ENCODE measurements around the gene ZNF689. TPM values are rescaled to one million over a fixed set of nuclear protein-coding genes. Genes with fewer than 3 reads are reported as not detected.

ZNF689 gene
- total and polyA plus RNA-seq, 2 of the 4 experiments (the other 2 are of a cell fraction): 2.7 to 2.9 TPM

- TF ChIP-seq, protein P1, sequence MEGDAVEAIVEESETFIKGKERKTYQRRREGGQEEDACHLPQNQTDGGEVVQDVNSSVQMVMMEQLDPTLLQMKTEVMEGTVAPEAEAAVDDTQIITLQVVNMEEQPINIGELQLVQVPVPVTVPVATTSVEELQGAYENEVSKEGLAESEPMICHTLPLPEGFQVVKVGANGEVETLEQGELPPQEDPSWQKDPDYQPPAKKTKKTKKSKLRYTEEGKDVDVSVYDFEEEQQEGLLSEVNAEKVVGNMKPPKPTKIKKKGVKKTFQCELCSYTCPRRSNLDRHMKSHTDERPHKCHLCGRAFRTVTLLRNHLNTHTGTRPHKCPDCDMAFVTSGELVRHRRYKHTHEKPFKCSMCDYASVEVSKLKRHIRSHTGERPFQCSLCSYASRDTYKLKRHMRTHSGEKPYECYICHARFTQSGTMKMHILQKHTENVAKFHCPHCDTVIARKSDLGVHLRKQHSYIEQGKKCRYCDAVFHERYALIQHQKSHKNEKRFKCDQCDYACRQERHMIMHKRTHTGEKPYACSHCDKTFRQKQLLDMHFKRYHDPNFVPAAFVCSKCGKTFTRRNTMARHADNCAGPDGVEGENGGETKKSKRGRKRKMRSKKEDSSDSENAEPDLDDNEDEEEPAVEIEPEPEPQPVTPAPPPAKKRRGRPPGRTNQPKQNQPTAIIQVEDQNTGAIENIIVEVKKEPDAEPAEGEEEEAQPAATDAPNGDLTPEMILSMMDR (conservative IDR thresholded peaks at IDR 0.05; ENCODE audit: low read depth, low read length): no peak
- TF ChIP-seq FOS (IDR thresholded peaks at IDR 0.05; ENCODE audit: low read depth, low read length) (no peak), MAZ (IDR thresholded peaks at IDR 0.05; ENCODE audit: borderline replicate concordance, low read depth, low read length) (no peak), MAFK (IDR thresholded peaks at IDR 0.05; ENCODE audit: low read depth, low read length) (no peak), BHLHE40 (IDR thresholded peaks at IDR 0.05; ENCODE audit: low read depth, low read length) (no peak), RAD21 (IDR thresholded peaks at IDR 0.05; ENCODE audit: low read length) (no peak), SMC3 (IDR thresholded peaks at IDR 0.05; ENCODE audit: low read depth, low read length) (no peak), MXI1 (IDR thresholded peaks at IDR 0.05; ENCODE audit: borderline replicate concordance, low read depth, low read length) (no peak), CHD1 (IDR thresholded peaks at IDR 0.05; ENCODE audit: low read depth, low read length) (no peak), RCOR1 (IDR thresholded peaks at IDR 0.05; ENCODE audit: insufficient replicate concordance, low read length) (no peak), RFX5 (IDR thresholded peaks at IDR 0.05; ENCODE audit: low read depth, low read length) (no peak), CEBPB (IDR thresholded peaks at IDR 0.05; ENCODE audit: low read depth, low read length) (no peak), NFE2L2 (IDR thresholded peaks at IDR 0.05; ENCODE audit: low read depth, low read length) (no peak), POLR2A (IDR thresholded peaks at IDR 0.05; ENCODE audit: low read depth, low read length) (no peak)
- TF ChIP-seq, protein P2, sequence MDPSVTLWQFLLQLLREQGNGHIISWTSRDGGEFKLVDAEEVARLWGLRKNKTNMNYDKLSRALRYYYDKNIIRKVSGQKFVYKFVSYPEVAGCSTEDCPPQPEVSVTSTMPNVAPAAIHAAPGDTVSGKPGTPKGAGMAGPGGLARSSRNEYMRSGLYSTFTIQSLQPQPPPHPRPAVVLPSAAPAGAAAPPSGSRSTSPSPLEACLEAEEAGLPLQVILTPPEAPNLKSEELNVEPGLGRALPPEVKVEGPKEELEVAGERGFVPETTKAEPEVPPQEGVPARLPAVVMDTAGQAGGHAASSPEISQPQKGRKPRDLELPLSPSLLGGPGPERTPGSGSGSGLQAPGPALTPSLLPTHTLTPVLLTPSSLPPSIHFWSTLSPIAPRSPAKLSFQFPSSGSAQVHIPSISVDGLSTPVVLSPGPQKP (IDR thresholded peaks at IDR 0.05; ENCODE audit: borderline replicate concordance, low read depth, low read length): no peak
- TF ChIP-seq, protein P3, sequence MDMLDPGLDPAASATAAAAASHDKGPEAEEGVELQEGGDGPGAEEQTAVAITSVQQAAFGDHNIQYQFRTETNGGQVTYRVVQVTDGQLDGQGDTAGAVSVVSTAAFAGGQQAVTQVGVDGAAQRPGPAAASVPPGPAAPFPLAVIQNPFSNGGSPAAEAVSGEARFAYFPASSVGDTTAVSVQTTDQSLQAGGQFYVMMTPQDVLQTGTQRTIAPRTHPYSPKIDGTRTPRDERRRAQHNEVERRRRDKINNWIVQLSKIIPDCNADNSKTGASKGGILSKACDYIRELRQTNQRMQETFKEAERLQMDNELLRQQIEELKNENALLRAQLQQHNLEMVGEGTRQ (IDR thresholded peaks at IDR 0.05; ENCODE audit: low read depth, low read length): no peak
- Histone ChIP-seq H3K27ac (ENCODE audit: insufficient read depth, low read length) (no peak overlapping the region), H4K20me1 (ENCODE audit: insufficient read depth, low read length) (no peaks in the 10 kb centered on the region), H2BK120ac (ENCODE audit: low read depth, low read length) (no peak overlapping the region), H3K9ac (ENCODE audit: low read depth, low read length) (no peak overlapping the region), H3K9me3 (ENCODE audit: control insufficient read depth, insufficient read depth, low read length) (no peaks in the 10 kb centered on the region; the same call in 1 of the 2 replicates), H3K4me2 (ENCODE audit: low read depth, low read length) (no peak overlapping the region), H4K91ac (ENCODE audit: insufficient read depth, low read depth, low read length) (no peak overlapping the region), H4K5ac (ENCODE audit: low read depth, low read length) (no peak overlapping the region), H3K79me1 (ENCODE audit: low read depth in 1 of 2, low read length in 2 of 2) (0 out of 4 replicates have a peak, but pooled peaks cover 0 to 6% of the 10 kb centered on the region in 2 experiments), H3K4ac (ENCODE audit: low read depth, low read length) (no peak overlapping the region), H2AK9ac (replicated peaks; ENCODE audit: low read depth, low read length, poor library complexity) (no peak overlapping the region), H3K27me3 (ENCODE audit: control insufficient read depth, insufficient read depth, low read length) (no peaks in the 10 kb centered on the region), H3K14ac (replicated peaks; ENCODE audit: low read depth, low read length) (no peak overlapping the region), H3K23ac (ENCODE audit: low read depth, low read length) (no peak overlapping the region), H3K4me3 (ENCODE audit: insufficient read depth, low read depth, low read length) (no peak overlapping the region), H2BK20ac (ENCODE audit: low read depth, low read length) (no peak overlapping the region), H2BK15ac (ENCODE audit: low read depth, low read length) (no peak overlapping the region), H3K9me1 (ENCODE audit: insufficient read depth, low read length) (no peaks in the 10 kb centered on the region; the same call in 1 of the 2 replicates), H3K18ac (ENCODE audit: low read depth, low read length) (no peak overlapping the region), H2AK5ac (ENCODE audit: low read depth, low read length) (no peak overlapping the region), H4K8ac (ENCODE audit: low read depth in 2 of 2, low read length in 2 of 2) (no peak overlapping the region), H3K56ac (ENCODE audit: extremely low read depth, insufficient read depth, low read length) (no peak overlapping the region), H3K4me1 (ENCODE audit: control insufficient read depth, insufficient read depth, low read length) (peaks cover 6% of the 10 kb centered on the region; the same call in 1 of the 2 replicates), H2BK5ac (ENCODE audit: low read depth, low read length, poor library complexity, severe bottlenecking) (no peak overlapping the region), H2AFZ (replicated peaks; ENCODE audit: low read length, poor library complexity) (no peak overlapping the region), H3K36me3 (ENCODE audit: control insufficient read depth, insufficient read depth, low read length) (peaks cover 16% of the 10 kb centered on the region)
- no peak for DNase-seq
- ChIA-PET POLR2A (ENCODE audit: unreplicated experiment) (no interaction called here), CTCF (interaction anchor here (0.5 kb wide), 1 partner anchor 11 kb away, joined by 3 read pairs; no protein-coding TSS in a partner anchor)
- 82% methylated on average over 2 of the region's 3 CpGs; no CpG with 5 or more reads in 1 of the 2 experiments for WGBS, 2 experiments (ENCODE audit: extremely low coverage in 2 of 2, insufficient read length in 1 of 2)
- dilution Hi-C loops (cut with HindIII; ENCODE audit: low sequenced_read_pairs, unreplicated experiment): no loop called here
- intact Hi-C loops (cut with micrococcal nuclease): no loop called here
- no TSS peak for BruUV-seq (replicated peaks)
- no peak for ATAC-seq (ENCODE audit: low read depth)
- in situ Hi-C loops (cut with MboI; ENCODE audit: low sequenced_read_pairs): no loop called here
Measured at GRCh38 chr16:30600215-30600614, 10.0 kb downstream of the ZNF689 start.

Measured in IMR-90 (cell line).